Coronary artery (tissue), 2 donors: ENCODE measurements around the gene PTH2.

Source experiments
- DNase-seq: peaks from one replicate; pipeline ENCODE4 v3.0.0-alpha.2; 2017; ENCODE audit warnings: low spot score
- H3K27ac ChIP-seq, 2 donors: fragments of 200-600 bp; sonication (generic); one replicate each; pipeline ENCODE4 v1.5.1; 2016 to 2019
- H3K4me3 ChIP-seq: fragments of 200-600 bp; sonication (generic); 2 replicates; pipeline ENCODE4 v1.5.1; 2016; ENCODE audit warnings: mild to moderate bottlenecking, moderate library complexity
- TF ChIP-seq, protein P1 (sequence below): fragments of 200-600 bp; sonication (generic); IDR thresholded peaks from one replicate; pipeline ENCODE4 v1.5.1; 2019; ENCODE audit warnings: antibody characterized with exemption

Gene PTH2

DNA sequence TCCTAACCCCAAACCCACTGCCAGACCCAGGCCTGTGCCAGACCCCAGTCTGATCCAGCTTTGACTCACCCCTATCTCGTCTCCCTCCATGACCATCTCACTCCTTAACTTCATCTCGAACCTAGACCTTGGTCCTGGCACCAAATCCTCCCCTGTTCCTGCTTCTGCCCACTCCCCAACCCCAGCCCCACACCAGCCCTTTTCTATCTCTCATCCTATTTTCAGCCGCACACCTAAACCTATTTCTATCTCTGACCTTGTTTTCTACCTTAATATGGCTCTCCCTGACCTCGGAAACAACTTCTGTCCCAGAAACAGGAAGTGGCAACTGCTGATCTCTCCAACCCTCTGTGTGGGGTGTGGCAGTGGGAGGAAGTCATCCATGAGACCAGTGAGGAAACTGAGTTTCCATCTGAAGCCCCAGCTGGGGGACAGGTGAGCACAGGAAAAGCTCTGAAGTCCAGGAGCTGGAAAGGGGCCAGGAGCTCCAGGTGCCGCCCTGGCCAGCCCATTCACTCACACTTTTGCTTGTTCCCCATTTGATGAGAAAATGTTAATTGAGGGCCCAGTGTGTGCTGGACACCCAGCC, 13.7 kb downstream of the PTH2 start:
- TF ChIP-seq, protein P1, sequence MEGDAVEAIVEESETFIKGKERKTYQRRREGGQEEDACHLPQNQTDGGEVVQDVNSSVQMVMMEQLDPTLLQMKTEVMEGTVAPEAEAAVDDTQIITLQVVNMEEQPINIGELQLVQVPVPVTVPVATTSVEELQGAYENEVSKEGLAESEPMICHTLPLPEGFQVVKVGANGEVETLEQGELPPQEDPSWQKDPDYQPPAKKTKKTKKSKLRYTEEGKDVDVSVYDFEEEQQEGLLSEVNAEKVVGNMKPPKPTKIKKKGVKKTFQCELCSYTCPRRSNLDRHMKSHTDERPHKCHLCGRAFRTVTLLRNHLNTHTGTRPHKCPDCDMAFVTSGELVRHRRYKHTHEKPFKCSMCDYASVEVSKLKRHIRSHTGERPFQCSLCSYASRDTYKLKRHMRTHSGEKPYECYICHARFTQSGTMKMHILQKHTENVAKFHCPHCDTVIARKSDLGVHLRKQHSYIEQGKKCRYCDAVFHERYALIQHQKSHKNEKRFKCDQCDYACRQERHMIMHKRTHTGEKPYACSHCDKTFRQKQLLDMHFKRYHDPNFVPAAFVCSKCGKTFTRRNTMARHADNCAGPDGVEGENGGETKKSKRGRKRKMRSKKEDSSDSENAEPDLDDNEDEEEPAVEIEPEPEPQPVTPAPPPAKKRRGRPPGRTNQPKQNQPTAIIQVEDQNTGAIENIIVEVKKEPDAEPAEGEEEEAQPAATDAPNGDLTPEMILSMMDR = no peak
- no peak overlapping the region for H3K4me3 ChIP-seq
- no peak for DNase-seq
- H3K27ac ChIP-seq = no peak overlapping the region

GRCh38 chr19:49408816-49409440, 14.3 kb downstream of the PTH2 start:
- H3K27ac ChIP-seq = no peak overlapping the region
- no peak overlapping the region for H3K4me3 ChIP-seq
- DNase-seq = no peak
- TF ChIP-seq, protein P1 = no peak

DNA sequence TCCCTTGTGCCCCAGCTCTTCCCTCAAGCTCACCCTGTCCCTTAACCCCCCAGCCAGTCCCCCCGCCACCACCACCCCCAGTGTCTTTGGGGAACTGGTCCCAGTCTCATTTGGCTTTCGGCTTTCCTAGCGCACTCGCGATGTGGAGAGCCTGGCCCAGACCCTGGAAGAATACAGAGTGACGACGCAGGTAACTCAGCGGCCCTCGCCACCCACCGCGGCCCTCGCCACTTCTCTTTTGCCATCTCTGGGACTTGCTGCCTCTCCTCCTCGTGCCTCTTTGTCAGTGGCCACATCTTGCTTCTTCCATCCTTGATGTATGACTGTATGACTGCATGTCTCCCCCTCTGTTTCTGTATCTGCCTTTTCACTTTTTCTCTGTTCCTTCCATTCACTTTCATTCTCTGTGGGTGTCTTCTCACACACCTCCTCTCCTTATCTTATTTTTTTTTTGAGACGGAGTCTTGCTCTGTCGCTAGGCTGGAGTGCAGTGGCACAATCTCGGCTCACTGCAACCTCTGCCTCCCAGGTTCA, 15.7 kb downstream of the PTH2 start:
- Histone ChIP-seq H3K27ac (no peak overlapping the region), H3K4me3 (no peak overlapping the region)
- no peak for DNase-seq
- TF ChIP-seq, protein P1 = no peak

- DNase-seq = no peak
- Histone ChIP-seq H3K27ac (no peak overlapping the region), H3K4me3 (no peak overlapping the region)
- TF ChIP-seq, protein P1 = no peak
Observed at GRCh38 chr19:49407079-49407478, 16.2 kb downstream of the PTH2 start.

GRCh38 chr19:49403404-49404187, 19.6 kb downstream of the PTH2 start:
- DNase-seq = no peak
- no peak overlapping the region for H3K4me3 ChIP-seq
- no peak overlapping the region for H3K27ac ChIP-seq
- TF ChIP-seq, protein P1 = no peak

GRCh38 chr19:49400029-49400428, 23.2 kb downstream of the PTH2 start:
- TF ChIP-seq, protein P1 = no peak
- no peak overlapping the region for H3K4me3 ChIP-seq
- DNase-seq = no peak
- H3K27ac ChIP-seq = no peak overlapping the region
